ENCODE data around the gene CD63.

- no peak for TF ChIP-seq BHLHE40 (IDR thresholded peaks at IDR 0.05; ENCODE audit: borderline replicate concordance)
- TF ChIP-seq SP1 (IDR thresholded peaks at IDR 0.05): no peak
- no peak for TF ChIP-seq FOXA1 (IDR thresholded peaks at IDR 0.05)
- no peak for TF ChIP-seq TARDBP (IDR thresholded peaks at IDR 0.05)
These were observed 447 bp downstream of the CD63 start for GRCh38 chr12:55728186-55728938.
